GM12874 (cell line): ENCODE data around the gene MBOAT2.

Experiments used
- CTCF ChIP-seq: IDR thresholded peaks from 2 replicates; pipeline ENCODE4 v1.5.1; 2011; ENCODE audit warnings: low read depth, mild to moderate bottlenecking, control low read depth, low read length, moderate library complexity; ENCODE audit not compliant: insufficient read depth

Gene MBOAT2

GRCh38 chr2:9013403-9013802 lies 9.9 kb upstream of the MBOAT2 start:
- no peak for TF ChIP-seq CTCF

GRCh38 chr2:9010866-9011265 lies 7.4 kb upstream of the MBOAT2 start:
- no peak for TF ChIP-seq CTCF

- no peak for TF ChIP-seq CTCF
Observed at GRCh38 chr2:9008951-9009664, 5.6 kb upstream of the MBOAT2 start.

DNA sequence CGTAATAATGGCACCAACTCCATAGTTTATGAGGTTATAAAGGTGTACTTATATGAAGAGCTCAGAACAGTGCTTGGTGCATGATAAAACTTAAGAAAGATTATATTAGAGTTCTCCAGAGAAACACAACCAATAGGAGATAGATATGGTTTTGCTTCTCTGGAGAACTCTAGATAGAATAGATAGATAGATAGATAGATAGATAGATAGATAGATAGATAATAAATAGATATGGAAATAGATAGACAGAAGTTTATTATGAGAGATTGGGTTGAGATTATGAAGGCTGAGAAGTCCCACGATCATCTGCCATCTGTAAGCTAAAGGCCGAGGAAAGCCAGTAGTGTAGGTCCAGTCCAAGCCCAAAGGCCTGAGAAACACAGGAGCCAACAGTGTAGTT lies 2.9 kb upstream of the MBOAT2 start:
- TF ChIP-seq CTCF, result no peak

GRCh38 chr2:9004338-9005204 lies 1.1 kb upstream of the MBOAT2 start:
- no peak for TF ChIP-seq CTCF

GRCh38 chr2:9003366-9003615 lies 193 bp downstream of the MBOAT2 start:
- no peak for TF ChIP-seq CTCF

- no peak for TF ChIP-seq CTCF
Observed at GRCh38 chr2:9002637-9003365, 683 bp downstream of the MBOAT2 start.
